Left renal pelvis (tissue), 4 donors: ENCODE data around the gene ATP6V0E1. TPM values are rescaled to one million over a fixed set of nuclear protein-coding genes. Genes with fewer than 3 reads are reported as not detected.
"Not testable (repeated sequence)": the region's sequence is repeated elsewhere in the genome, so short reads cannot be mapped to it uniquely, and the experiment has no call there.

ENCODE experiments used
- DNase-seq, 4 donors: peaks; one replicate each; pipeline ENCODE4 v3.0.0-alpha.2; 2013; ENCODE audit warnings: low read depth in 4 of 4, low spot score in 3 of 4
- polyA plus RNA-seq, 4 donors: library from polyadenylated mRNA; unstranded; fragments of 120-200 nt; gene quantifications; one replicate each; pipeline ENCODE4 v1.2.1, GENCODE V29; 2013; ENCODE audit not compliant: insufficient read length in 4 of 4

ATP6V0E1 gene
- polyA plus RNA-seq, 4 donors, result 162 to 251 (median 214) TPM

- DNase-seq, result no peak
Measured at GRCh38 chr5:173069671-173070070, 86.1 kb downstream of the ATP6V0E1 start.

DNA sequence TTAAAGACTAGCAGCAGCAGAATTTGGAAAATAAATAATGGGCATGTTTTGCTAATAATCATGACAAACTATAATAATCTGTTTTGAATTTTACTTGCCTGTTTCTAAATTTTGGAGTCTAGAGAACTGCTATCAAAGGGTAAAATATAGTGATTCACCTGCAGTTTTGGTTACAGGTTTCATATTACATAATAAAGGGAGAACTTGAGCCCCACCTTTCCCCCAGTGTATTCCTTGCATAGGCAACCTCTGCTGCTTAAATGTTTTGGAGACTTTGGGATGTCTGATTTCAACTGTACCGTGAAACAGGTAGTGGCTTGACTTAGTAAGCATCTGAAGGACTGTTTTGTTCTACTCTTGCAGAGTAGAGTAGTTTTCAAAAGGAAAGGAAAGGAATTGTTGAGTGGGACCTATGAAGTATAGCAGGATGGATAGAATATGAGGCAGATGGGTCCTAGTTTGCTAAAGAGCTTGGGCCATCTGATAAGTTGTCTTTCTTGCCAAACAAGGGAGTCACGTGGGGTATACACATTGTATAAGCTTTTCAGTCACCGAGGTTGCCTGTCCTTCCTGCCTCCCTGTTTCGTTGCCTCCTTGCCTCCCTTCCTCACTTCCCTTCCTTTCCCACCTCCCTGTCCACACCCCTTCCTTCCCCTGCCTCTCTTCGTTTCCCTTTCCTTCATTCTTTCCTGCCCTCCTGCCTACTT, 91.7 kb downstream of the ATP6V0E1 start:
- DNase-seq, result no peak

- no peak for DNase-seq
Measured at GRCh38 chr5:173075970-173076369, 92.4 kb downstream of the ATP6V0E1 start.

DNA sequence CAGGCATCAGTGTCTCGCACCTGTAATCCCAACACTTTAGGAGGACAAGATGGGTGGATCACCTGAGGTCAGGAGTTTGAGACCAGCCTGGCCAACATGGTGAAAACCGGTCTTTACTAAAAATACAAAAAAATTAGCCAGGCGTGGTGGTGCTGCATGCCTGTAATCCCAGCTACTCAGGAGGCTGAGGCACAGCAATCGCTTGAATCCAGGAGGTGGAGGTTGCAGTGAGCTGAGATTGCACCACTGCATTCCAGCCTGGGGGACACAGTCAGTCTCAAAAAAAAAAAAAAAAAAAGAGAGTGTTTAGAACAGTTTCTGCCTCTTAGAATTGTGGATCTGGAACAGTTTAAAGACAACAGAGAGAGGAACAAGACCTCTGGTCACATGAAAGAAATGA, 92.9 kb downstream of the ATP6V0E1 start:
- not testable (repeated sequence) for DNase-seq

- no peak for DNase-seq
Measured at GRCh38 chr5:173078878-173079277, 95.3 kb downstream of the ATP6V0E1 start.

Other genes starting within 250 kb of the ATP6V0E1 start
- gene DUSP1, start 212.6 kb upstream of the ATP6V0E1 start, polyA plus RNA-seq, result 100 to 1,000 TPM in 1 of 4 donors, 10 to 100 TPM in 3; 41.8 to 685 (median 48.7) TPM
- 100 to 1,000 TPM; 110 to 126 (median 119) TPM for gene ERGIC1, start 149.5 kb upstream of the ATP6V0E1 start, polyA plus RNA-seq
- gene RPL26L1, start 24.3 kb upstream of the ATP6V0E1 start, polyA plus RNA-seq, result 10 to 100 TPM; 40.7 to 65.3 (median 58.6) TPM
- 10 to 100 TPM; 16.1 to 26.0 (median 20.7) TPM for gene CREBRF, start 72.6 kb downstream of the ATP6V0E1 start, polyA plus RNA-seq
- 10 to 100 TPM; 12.8 to 15.0 (median 14.5) TPM for gene BNIP1, start 160.8 kb downstream of the ATP6V0E1 start, polyA plus RNA-seq